Colonic mucosa (tissue), 4 donors: ENCODE results near the gene VASN. TPM values are rescaled to one million over a fixed set of nuclear protein-coding genes. Genes with fewer than 3 reads are reported as not detected.
A peak's percentile ranks its signal among the peaks of the same experiment; 100 is the strongest.

Experiments used
- DNase-seq: peaks from one replicate; pipeline ENCODE4 v3.0.0-alpha.2; 2020
- H3K27ac ChIP-seq: fragments of 200-600 bp; one replicate; pipeline ENCODE4 v1.8.0; 2021
- H3K27me3 ChIP-seq: fragments of 200-600 bp; one replicate; pipeline ENCODE4 v1.8.0; 2021
- H3K36me3 ChIP-seq: fragments of 200-600 bp; one replicate; pipeline ENCODE4 v1.8.0; 2021
- H3K4me1 ChIP-seq: fragments of 200-600 bp; one replicate; pipeline ENCODE4 v1.8.0; 2021; ENCODE audit warnings: mild to moderate bottlenecking
- H3K4me3 ChIP-seq: fragments of 200-600 bp; one replicate; pipeline ENCODE4 v1.8.0; 2021
- H3K9ac ChIP-seq, 2 donors: one replicate each; pipeline ENCODE4 v1.7.0; 2013; ENCODE audit warnings: control low read depth in 2 of 2, low read depth in 2 of 2, low read length in 2 of 2
- H3K9me3 ChIP-seq: fragments of 200-600 bp; one replicate; pipeline ENCODE4 v1.8.0; 2021
- intact Hi-C: fragments of 100-400 bp; cut with DNase I; formaldehyde crosslinking; loops from one replicate; pipeline ENCODE4 v1.14.1; 2022
- total RNA-seq, 2 donors: library from RNA; stranded (reverse); fragmentation: NEBNext Ultra II Directional in 1 of 2; extraction: Animal tissue kit (Norgen Biotek cat#: 25700) in 1 of 2; gene quantifications; one replicate each; pipeline ENCODE4 v1.2.1, GENCODE V29; 2021
- TF ChIP-seq, protein P1 (sequence below): fragments of 200-600 bp; IDR thresholded peaks from one replicate; pipeline ENCODE4 v1.8.0; 2022; ENCODE audit warnings: antibody characterized with exemption, mild to moderate bottlenecking
- donor health status: healthy.
- donor health status: DM: no; HTN: no; CAD: no.
- donor health status: DM: no; HTN: no; CAD: no.

Gene VASN
- total RNA-seq, 2 donors from 2014 or later, result 2.7 to 4.1 TPM

DNA sequence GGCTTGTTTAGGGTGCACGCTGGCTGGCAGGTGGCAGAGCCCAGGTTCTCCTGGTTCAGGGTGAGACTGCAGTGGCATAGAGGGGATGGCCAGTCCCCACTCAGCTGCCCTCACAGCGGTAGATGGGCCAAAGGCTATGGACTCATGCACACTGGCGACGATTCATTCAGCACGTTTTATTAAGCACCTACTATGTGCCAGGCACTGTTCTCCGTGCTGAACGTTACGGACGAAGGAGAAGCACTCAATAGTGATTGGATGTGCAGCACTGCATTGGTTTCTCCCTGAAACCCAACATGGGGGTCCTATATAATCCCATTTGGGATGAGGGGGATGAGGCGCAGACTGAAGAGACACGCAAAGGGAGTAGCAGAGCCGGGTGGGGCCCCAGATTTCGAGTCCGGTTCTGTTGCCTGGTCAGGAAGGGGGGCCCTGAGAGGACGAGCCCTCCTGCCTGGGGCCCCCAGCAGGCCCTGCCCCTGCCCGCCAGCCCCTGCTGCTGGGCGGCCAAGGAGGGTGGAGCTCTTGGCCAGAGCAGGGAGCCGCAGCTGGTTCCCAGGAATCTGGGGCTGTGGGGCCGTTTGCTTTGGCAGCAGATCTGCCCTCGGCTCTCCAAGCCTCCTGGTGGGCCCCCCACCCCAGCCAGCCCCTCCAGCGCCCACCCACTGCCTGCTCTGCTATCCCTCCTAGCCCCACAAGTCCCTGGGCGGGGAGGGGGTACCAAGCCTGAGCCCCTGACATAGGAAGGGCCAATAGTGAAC lies 47.0 kb upstream of the VASN start:
- peaks cover 8% of the 10 kb centered on the region for H3K27me3 ChIP-seq
- TF ChIP-seq, protein P1, sequence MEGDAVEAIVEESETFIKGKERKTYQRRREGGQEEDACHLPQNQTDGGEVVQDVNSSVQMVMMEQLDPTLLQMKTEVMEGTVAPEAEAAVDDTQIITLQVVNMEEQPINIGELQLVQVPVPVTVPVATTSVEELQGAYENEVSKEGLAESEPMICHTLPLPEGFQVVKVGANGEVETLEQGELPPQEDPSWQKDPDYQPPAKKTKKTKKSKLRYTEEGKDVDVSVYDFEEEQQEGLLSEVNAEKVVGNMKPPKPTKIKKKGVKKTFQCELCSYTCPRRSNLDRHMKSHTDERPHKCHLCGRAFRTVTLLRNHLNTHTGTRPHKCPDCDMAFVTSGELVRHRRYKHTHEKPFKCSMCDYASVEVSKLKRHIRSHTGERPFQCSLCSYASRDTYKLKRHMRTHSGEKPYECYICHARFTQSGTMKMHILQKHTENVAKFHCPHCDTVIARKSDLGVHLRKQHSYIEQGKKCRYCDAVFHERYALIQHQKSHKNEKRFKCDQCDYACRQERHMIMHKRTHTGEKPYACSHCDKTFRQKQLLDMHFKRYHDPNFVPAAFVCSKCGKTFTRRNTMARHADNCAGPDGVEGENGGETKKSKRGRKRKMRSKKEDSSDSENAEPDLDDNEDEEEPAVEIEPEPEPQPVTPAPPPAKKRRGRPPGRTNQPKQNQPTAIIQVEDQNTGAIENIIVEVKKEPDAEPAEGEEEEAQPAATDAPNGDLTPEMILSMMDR, result no peak
- H3K9ac ChIP-seq, result peak overlapping the region in 1 of 2 donors; percentile 40
- no peaks in the 10 kb centered on the region for H3K9me3 ChIP-seq
- DNase-seq, result no peak
- peaks cover 4% of the 10 kb centered on the region for H3K4me1 ChIP-seq
- intact Hi-C loops, result no loop called here
- no peaks in the 10 kb centered on the region for H3K36me3 ChIP-seq
- H3K27ac ChIP-seq, result peak overlapping the region; percentile 46
- no peak overlapping the region for H3K4me3 ChIP-seq

DNA sequence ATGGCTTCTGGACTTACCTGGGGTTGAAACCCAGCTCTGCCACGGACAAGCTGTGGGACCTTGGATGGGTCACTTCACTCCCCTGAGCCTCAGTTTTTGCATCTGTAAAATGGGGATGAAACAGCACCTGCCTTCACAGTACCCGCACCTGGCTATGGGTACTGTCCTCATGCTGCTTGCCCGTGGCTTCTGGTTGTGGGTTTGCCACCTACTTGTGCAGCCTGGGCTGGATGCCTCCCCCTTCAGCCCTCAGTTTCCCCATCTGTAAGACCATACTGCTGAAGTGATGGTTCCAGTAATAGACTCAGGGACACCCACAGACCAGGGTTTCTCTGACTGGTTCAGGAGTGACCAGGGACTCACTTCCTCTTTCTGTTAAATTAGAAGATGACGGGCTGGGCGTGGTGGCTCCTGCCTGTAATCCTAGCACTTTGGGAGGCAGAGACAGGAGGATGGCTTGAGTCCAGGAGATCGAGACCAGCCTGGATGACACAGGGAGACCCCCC lies 46.3 kb upstream of the VASN start:
- Histone ChIP-seq H3K4me3 (no peak overlapping the region), H3K36me3 (no peaks in the 10 kb centered on the region), H3K9me3 (no peaks in the 10 kb centered on the region), H3K4me1 (peaks cover 4% of the 10 kb centered on the region), H3K9ac (no peak overlapping the region), H3K27ac (peak overlapping the region; percentile 46), H3K27me3 (peaks cover 8% of the 10 kb centered on the region)
- TF ChIP-seq, protein P1, result no peak
- no peak for DNase-seq
- intact Hi-C loops, result no loop called here

DNA sequence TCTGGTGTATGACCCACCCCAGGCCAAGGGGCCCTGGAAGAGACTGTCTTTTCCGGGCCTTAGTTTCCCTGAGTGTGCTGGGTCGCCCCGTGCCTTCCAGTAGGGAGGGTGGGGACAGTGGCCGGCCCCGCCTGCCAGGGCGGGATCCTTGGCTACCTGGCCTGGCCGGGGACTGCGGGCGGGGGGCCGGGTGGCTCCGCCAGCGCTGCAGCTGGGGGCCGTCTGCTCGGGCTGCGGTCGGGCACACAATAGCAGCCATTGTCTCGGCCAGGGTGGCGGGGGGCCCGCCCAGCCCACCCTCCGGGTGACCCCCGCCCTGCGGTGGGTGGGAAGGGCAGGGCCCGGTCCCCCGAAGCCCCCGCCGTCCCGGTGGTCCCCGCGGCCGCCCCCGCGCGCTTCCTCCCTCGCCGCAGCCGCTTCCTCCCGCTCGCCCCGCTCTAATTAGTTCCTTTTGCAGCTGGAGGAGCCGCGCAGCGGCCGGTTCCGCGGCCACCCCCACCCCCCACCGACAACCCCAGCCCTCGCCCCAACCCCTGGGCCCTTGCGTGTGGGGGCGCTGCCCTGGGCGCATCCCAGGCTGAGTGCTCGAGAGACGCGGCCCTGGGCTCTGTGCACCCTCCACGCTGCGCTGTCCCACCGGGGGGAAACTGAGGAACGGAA lies 44.1 kb upstream of the VASN start:
- H3K4me3 ChIP-seq, result peak overlapping the region; percentile 45
- intact Hi-C loops, result no loop called here
- no peak for DNase-seq
- H3K9ac ChIP-seq, result peak overlapping the region; percentile 40 to 60
- peaks cover 4% of the 10 kb centered on the region for H3K4me1 ChIP-seq
- no peaks in the 10 kb centered on the region for H3K36me3 ChIP-seq
- H3K27ac ChIP-seq, result peak overlapping the region; percentile 66
- H3K27me3 ChIP-seq, result peaks cover 8% of the 10 kb centered on the region
- TF ChIP-seq, protein P1, result no peak
- no peaks in the 10 kb centered on the region for H3K9me3 ChIP-seq

DNA sequence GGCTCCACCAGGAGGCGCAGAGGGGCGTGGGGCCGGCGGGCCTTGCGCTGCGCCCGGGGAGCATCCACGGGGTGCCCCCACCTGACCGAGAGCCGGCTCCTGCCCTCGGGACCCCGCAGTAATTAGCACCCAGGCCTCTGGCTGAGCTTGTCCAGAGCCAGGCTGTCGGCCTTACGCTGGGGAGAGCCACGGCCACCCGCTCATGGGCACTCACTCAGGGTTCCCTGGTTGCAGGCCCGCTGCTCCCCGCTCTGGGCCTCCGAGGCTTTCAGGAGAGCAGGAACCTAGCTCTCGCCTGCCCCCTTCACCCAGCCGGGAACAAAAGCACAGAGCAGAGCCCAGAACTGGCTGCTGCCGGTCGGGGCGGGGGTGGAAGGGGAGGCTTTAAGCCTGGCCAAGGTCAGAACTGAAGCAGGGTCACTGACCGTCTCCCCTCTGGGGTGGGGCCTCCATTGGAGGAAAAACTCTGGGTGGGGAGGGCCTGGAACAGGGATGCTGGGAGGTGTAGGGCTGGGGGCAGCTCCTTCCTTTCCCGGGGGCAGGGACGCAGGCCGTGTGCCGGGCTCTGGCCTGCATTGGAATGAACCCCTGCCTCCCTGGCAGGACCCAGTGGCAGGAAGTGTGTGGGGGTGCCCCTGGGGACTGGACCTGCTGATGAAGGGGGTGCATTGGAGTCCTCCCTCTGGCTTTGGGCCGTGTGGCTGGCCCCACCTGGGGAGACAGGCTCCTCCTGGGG lies 43.4 kb upstream of the VASN start:
- Histone ChIP-seq H3K4me3 (peak overlapping the region; percentile 45), H3K4me1 (peaks cover 4% of the 10 kb centered on the region), H3K9me3 (no peaks in the 10 kb centered on the region), H3K27ac (peak overlapping the region; percentile 66), H3K27me3 (peaks cover 8% of the 10 kb centered on the region), H3K36me3 (no peaks in the 10 kb centered on the region), H3K9ac (peak overlapping the region; percentile 40 to 60)
- peak; percentile 73 for DNase-seq
- intact Hi-C loops, result no loop called here
- TF ChIP-seq, protein P1, result peak; percentile 40
